Measurements from ENCODE around the gene HEXD. TPM values are rescaled to one million over a fixed set of nuclear protein-coding genes. Genes with fewer than 3 reads are reported as not detected.

Gene HEXD
- total and polyA plus RNA-seq, 10 of the 15 experiments (the other 5 are each of a cell fraction or from before 2014, with no cell fraction given) = 1.6 to 24.2 (median 7.0) TPM

- TF ChIP-seq MEF2A (IDR thresholded peaks at IDR 0.05; ENCODE audit: insufficient read depth, low read depth, low read length) (no peak), CHD1 (IDR thresholded peaks at IDR 0.05; ENCODE audit: low read depth, low read length) (no peak), TBL1XR1 (IDR thresholded peaks at IDR 0.05; ENCODE audit: low read depth, low read length) (no peak), PBX3 (IDR thresholded peaks at IDR 0.05; ENCODE audit: insufficient replicate concordance, low read depth, low read length) (no peak), SMAD1 (IDR thresholded peaks at IDR 0.05; ENCODE audit: low read depth, partially characterized antibody) (no peak), BRCA1 (IDR thresholded peaks at IDR 0.05; ENCODE audit: low read depth, low read length) (no peak)
Observed at GRCh38 chr17:82486231-82487094, 68.3 kb downstream of the HEXD start (continued).

- Histone ChIP-seq H3K4me1 (ENCODE audit: control insufficient read depth, insufficient read depth, low read length) (no peaks in the 10 kb centered on the region; the same call in 1 of the 2 replicates), H3K4me2 (ENCODE audit: control insufficient read depth, insufficient read depth) (no peak overlapping the region), H4K20me1 (ENCODE audit: control insufficient read depth, insufficient read depth) (no peaks in the 10 kb centered on the region), H3K9ac (ENCODE audit: control insufficient read depth, insufficient read depth, low read length) (no peak overlapping the region), H3K79me2 (ENCODE audit: control insufficient read depth, insufficient read depth, low read length) (no peaks in the 10 kb centered on the region), H3K27ac (ENCODE audit: control insufficient read depth, insufficient read depth) (no peak overlapping the region), H2AFZ (ENCODE audit: control insufficient read depth, low read depth, low read length) (no peak overlapping the region), H3K36me3 (ENCODE audit: control insufficient read depth in 2 of 2, insufficient read depth in 2 of 2, low read length in 1 of 2) (peaks cover 9 to 19% of the 10 kb centered on the region in 2 experiments; a peak in 3 of 4 replicates), H3K27me3 (replicated peaks in 1 of 2; ENCODE audit: control insufficient read depth in 2 of 2, insufficient read depth in 2 of 2, low read length in 1 of 2) (no peaks in the 10 kb centered on the region), H3K9me3 (replicated peaks; ENCODE audit: control insufficient read depth, insufficient read depth, low read length) (no peaks in the 10 kb centered on the region), H3K4me3 (no peak overlapping the region)
- no peak for ATAC-seq
- no peak for TF ChIP-seq JUND (IDR thresholded peaks at IDR 0.05; ENCODE audit: low read depth, low read length)
- TF ChIP-seq POLR2A (IDR thresholded peaks at IDR 0.05; ENCODE audit: low read depth, low read length) = 0 out of 2 replicates have a peak, but pooled peaks have one; percentile 19
- DNase-seq (ENCODE audit: low read depth, low spot score) = no peak
- intact Hi-C loops (cut with micrococcal nuclease; ENCODE audit: unreplicated experiment) = no loop called here
- ChIA-PET SMC1A (ENCODE audit: uncharacterized antibody, unreplicated experiment) (no interaction called here), RAD21 (ENCODE audit: unreplicated experiment) (no interaction called here), CTCF (interaction anchor here (0.6 kb wide), 1 partner anchor 17 kb away, joined by 3 read pairs; no protein-coding TSS in a partner anchor), POLR2A (no interaction called here)
- in situ Hi-C loops (cut with MboI) = no loop called here
- WGBS (ENCODE audit: insufficient coverage, insufficient replicate concordance, low lambda C conversion rate, missing lambda C conversion rate) = 95% methylated on average over 14 of the region's 14 CpGs
- no TSS peak for BruUV-seq (replicated peaks)
- no peak for FAIRE-seq
Observed at GRCh38 chr17:82487910-82488309, 69.8 kb downstream of the HEXD start.

All from GM12878 (cell line).